HTR-8/SVneo (cell line): ENCODE measurements around the gene SPART.
"Not testable (repeated sequence)": the region's sequence is repeated elsewhere in the genome, so short reads cannot be mapped to it uniquely, and the experiment has no call there.

Experiments used
- DNase-seq: peaks from one replicate; pipeline ENCODE4 v3.0.0; 2011; ENCODE audit warnings: low spot score, mixed read lengths; ENCODE audit not compliant: insufficient read length
- FAIRE-seq: peaks from 2 replicates; lab custom pipeline; 2011; peaks lifted over from hg19 to GRCh38; lab: Jason Lieb, UNC

The SPART gene

DNA sequence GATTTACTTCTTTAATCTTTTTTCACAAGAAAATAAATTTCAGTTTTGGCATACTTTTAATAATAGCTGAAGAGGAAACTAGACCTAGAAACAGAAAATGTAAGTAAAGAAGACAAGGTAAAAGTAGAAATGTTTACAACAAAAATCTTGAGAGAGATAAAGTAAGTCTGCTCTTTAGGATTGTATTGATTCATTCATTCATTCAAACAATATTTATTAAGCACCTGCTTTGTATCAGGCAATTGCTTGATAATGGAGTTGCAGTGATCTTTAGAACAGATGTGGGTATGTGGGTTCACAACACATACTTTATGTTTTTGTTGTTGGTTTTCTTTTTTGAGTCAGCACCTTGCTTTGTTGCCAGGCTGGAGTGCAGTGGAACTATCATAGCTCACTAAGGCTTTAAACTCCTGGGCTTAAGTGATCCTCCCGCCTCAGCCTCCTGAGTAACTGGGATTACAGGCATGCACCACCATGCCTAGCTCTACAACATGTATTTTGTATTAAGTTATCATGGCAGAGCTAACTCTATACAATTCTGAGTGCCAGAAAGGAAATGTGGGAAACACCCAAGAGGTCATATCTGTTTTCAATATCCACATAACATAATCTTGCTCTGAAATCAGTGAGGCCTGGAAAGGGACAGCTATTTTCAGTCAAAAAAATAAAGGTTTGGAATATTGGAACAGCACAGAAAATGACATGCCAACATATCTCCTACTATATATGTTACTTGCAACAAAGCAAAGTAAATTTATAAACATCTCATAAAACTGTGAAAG, 8.8 kb upstream of the SPART start:
- FAIRE-seq: no peak
- DNase-seq: no peak

DNA sequence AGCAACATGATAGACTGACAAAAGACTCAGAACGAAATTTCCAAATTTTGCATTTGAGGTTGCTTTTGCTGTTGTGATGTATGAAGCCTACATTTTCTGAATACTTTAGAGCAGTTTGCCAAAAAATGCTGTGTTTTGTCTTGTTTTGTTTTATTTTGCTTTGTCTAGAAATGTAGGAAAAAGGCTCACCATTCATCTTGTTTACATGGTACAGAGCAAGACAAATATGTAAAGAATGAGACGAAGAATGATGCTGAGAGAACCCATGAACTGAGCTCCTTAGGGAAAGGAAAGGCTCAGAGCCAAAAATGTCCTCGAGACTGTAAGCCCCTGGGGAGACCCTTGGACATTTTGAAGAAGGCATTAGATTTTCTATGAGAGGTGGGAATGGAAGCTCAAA, 6.8 kb upstream of the SPART start:
- no peak for DNase-seq
- FAIRE-seq: no peak

DNA sequence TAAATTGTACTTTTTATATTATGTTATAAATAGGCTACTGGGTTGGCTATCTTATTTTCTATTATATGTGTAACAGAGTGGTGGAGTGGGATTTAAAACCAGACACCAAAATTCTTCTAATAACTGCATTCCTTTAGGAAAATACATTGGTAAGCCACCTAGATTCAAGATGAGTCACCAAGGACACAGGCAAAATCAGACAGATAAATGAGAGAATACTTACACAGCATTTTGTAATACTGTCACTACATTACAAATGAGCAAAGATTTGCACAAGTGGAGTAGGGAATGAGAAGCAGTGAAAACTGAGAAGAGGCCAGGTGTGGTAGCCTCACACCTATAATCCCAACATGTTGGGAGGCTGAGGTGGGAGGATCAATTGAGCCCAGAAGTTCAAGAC, 6.2 kb upstream of the SPART start:
- FAIRE-seq: no peak
- no peak for DNase-seq

DNA sequence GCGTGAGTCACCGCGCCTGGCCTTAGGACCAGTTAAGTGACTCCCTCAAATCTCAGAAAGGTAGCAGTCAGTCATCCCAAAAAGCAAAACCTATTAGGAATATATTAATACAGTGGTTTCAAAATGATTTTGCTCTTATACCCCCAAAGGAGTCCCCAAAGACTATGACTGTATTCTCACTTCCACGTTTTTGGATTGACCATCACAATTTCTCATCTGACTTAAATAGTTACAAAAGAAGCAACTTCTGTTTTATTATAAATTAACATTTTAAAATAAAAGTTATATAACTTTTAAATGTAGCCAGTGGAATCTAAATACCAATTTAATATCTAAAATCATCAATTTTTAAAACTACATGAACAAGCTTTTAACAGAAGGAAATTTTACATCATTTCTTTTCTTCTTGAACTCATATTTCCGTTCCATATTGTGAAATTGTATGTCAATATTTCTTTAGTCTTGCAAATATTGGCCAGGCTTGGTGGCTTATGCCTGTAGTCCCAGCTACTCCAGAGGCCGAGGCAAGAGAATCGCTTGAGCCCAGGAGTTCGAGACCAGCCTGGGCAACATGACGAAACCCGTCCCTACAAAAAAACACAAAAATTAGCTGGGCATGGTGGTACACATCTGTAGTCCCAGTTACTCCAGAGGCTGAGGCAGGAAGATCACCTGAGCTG, 1.5 kb upstream of the SPART start:
- FAIRE-seq (no peak), DNase-seq (no peak)

DNA sequence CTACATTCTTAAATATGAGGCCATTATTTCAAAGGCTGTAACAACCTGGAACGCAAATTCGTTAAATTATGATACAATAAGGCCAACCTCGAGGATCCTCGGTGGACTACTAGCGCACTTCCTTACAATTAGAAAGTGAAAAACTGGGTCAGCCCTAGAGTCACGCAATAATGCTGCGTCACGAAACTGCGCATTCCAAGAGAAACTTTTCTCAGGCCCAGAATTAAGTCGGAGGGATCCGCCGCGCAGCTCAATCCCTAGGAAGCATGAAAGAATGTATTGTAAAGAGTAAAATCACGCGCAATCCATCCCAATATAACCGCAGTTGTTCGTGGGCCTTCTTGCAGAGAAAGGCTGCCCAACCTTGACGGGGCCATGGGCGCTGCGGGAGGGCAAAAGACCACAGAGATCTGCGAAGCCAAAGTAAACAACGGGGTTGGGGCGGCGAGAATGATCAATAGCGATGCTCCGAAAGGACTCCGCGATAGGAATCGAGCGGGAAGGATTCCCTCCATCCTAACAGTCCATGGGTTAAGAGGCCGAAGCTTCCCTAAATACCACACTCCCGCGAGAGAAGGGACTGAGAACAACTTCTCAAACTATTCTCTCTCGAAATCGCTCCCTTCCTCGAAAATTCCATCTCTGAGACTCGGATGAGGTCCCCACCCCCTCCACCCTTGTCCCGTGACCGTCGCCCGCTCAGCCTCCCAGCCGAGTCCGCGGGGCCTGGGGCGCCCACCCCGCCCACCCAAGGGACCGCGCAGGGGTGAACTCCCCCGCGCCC, 564 bp downstream of the SPART start:
- FAIRE-seq (no peak), DNase-seq (peak; percentile 27)

DNA sequence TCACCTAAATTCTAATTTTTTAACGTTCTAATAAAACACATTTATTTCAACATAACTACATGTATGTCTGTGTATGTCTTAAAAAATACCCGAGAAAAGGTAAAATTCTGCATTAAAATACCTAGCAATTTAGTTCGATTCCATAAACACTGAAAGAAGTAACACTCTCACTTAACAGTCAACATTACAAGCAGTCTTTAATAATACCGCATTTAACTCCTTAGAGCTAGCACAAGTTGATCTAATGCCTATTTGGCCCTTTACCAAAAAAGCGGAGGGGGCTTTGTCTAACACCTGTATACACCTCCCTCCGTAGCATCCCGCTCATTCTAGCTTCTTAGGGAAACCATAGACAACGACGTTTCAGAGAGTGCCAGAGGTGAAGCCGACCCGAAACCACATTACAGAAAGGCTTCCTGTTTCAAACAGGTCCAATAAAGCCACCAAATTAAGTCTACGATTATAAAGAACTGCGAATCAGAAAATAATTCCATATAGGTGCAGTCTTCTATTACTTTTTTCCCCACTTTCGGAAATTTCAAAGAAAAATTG, 1.2 kb downstream of the SPART start:
- FAIRE-seq (no peak), DNase-seq (no peak)

DNA sequence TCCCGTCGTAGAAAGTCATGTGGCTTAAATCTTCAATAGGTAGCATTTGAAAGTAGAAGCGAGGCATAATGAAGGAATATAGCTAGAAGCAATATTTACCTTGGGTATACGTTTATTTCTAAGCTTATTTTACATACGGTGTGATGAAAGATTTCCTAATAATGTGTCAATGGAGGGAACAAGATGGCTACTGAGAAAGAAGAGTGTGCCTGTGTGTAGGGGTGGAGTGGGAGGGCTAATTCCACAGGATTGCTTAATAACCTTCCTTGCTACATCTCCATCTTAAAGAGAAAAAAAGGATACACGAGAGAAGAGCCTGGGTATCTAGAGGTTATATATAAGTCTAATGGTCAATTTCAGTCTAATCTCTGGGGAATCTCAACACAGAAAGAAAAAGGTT, 2.0 kb downstream of the SPART start:
- DNase-seq (no peak), FAIRE-seq (no peak)

DNA sequence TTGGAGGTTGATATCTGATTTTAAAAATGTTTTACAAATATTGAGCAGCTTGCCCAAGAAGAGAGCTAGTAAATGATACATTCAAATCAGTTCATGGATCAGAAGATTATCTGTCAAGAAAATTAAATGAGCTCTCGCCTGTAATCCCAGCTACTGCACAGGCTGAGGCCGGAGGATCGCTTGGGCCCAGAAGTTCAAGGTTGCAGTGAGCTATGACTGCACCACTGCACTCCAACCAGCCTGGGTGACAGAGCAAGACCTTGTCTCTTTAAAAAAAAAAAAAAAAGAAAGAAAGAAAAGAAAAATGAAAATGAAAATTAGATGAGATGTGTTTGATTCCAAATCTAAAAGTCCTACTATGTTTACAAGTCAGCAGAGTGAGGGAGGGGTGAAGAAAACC, 2.4 kb downstream of the SPART start:
- DNase-seq: no peak
- no peak for FAIRE-seq

DNA sequence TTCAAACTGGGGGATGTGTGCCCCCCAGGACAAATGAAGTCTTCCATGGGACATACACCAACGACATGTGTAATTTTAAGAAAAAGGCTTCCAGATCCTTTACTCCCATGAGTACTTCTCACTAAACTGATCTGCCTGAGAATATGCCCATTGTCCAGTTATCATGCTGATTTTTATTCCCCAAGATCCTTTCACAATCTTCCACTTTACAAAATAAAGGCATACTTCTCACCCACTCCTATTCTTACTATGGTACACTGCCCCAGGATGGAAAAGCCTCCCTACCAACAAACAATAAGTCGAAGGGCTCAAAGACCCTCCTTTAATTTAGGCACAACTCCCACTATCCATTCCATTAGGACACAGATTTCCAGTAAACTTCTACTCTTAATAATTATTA, 3.5 kb downstream of the SPART start:
- DNase-seq (no peak), FAIRE-seq (no peak)

DNA sequence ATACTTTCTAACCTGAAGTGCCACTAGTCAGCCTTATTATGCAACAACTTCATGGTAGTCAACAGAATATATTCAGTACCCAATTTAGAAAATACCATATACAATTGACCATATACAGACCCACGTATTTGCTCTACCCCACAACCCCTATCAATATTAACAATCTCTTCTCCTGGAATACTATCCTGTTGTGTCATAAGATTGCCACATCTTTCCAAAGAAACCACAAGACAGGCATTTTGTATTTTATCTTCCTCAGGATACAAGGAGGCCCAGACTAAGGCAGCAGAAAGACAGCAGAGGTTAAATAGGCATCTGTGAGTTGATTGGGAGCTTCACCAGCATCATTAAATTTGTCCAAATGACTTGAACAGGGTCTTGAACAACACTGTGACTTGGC, 4.5 kb downstream of the SPART start:
- DNase-seq (peak; percentile 7), FAIRE-seq (no peak)

DNA sequence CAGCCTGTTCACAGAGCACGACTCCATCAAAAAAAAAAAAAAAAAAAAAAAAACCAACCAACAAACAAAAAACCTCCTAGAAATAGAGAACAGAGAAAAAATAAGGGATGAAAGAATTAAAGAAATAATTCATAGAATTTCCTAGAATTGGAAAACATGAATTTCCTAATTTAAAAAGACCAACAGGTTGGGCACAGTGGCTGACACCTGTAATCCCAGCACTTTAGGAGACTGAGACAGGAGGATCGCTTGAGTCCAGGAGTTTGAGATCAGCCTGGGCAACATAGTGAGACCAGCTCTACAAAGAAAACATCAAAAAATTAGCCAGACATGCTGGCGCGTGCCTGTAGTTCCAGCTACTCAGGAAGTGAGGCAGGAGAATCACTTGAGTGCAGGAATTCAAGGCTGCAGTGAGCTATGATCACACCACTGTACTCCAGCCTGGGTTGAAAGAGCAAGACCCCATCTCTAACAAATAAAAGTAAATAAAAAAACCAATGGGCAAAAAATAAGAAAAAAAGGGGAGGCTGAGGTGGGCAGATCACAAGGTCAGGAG, 6.5 kb downstream of the SPART start:
- DNase-seq (no peak), FAIRE-seq (no peak)

DNA sequence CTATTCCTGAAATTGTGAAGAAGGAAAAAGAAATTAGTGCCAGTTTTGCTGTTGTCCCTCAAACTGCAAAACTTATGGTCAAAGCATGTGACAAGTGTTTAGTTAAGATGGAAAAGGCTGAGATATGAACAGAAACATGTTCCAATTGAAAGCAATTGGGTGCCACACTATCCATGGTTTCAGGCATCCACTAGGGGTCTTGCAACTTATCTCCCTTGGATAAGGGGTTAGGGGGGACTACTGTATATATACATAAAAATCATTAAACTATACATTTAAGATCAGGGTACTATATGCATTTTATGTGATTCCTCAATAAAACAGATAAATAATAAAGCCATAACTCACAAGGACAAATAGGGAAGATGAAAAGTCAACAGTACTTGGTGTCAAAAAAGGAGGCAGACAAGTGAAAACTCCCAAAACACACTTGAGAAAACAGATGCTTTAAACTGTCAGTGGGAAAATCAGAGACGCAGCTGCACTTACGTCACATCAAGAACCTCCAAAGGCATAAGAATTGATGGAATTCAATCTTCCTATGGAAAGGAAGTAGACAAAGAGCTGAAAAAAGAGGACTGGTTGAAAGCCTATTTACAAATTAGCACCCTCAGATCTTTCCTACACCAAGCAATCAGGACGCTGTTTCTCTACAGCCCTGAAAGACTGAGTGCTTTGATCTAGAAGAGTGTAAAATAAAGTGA, 8.1 kb downstream of the SPART start:
- no peak for FAIRE-seq

DNA sequence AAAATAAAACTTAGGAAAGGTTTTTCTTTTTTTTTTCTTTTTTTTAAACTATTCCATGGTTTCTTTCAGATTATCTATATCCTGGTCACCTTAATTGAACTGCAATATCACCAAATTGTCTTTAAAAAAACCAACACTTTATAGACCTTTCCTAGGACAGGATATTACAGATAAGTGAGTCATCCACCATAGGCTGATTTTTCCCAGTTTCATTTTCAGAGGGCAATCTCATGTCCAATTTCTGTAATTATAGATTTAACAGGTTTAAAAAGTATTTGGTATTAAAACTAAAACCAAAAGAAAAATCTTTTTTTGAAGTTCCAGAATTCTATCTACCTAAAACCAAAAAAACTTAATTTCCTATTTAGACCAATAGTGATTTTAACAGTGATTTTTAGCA, 13.2 kb downstream of the SPART start:
- no peak for FAIRE-seq
- peak; percentile 10 for DNase-seq

More for the DNA sequence above, 8.1 kb downstream of the SPART start:
- DNase-seq: no peak

DNA sequence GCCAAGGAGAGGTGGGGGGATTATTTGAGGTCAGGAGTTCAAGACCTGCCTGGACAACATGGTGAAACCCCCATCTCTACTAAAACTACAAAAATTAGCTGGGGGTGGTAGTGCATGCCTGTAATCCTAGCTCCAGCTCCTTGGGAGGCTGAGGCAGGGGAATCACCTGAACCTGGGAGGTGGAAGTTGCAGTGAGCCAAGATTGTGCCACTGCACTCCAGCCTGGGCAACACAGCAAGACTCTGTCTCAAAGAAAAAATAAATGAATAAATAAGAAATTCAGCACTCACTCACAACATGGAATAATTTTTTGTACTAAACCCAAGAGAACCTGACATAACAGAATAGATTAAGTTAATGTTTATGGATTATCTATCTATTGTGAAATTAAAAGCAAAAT, 13.9 kb downstream of the SPART start:
- FAIRE-seq: not testable (repeated sequence)

DNA sequence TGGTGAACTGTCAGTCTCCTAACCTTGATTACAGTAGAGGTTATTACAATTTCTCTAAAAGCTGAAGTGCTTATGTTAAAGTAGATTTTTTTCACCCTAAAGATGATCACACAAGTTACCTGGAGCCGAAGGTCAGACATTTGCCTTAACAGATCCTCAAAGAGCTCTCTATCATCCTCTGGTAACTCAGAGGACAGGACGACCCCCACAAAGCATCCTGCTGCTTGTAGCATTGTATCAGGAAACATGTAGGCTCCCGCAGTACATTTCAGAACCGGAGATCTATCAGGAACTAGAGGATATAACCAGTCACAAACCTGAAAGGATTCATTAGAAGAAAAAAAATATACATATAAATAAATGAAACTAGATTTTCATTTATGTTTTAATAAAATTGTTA, 14.9 kb downstream of the SPART start:
- DNase-seq (no peak), FAIRE-seq (no peak)

More for the DNA sequence above, 13.9 kb downstream of the SPART start:
- not testable (repeated sequence) for DNase-seq

DNA sequence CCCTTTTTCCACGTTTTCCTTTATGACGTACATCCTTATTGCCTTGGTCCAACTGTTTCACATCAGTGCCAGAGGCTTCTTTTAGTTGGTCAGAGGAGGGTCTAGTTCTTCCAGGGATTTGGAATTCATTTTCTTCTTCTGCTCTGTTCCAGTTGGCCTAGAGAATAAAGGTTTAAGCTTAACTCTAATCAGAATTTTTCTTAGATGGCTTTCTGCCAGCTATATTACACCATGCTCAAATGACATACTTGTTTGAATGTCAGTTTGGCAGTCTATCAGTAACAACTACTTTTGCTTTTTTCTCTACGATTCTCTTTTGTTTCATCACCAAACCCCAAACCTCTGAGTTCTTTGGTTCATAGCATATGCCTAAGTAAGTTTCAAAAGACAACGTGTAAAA, 16.8 kb downstream of the SPART start:
- FAIRE-seq: no peak

DNA sequence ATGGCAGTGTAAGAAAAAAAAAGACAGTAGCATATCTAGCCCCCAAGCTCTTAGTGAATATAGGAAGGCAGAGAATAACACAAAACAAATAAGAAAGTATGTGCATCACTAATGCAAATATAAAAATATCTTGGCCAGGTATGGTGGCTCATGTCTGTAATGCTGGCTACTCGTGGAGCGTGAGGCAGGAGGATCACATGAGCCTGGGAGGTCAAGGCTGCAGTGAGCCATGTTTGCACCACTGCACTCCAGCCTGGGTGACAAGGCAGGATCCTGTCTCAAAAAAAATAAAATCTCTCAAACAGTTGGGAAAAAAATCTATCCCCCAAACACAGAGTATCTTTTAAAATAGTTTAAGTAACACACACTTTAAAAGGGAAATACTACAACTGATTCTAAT, 17.4 kb downstream of the SPART start:
- DNase-seq (no peak), FAIRE-seq (no peak)

More for the DNA sequence above, 16.8 kb downstream of the SPART start:
- no peak for DNase-seq

DNA sequence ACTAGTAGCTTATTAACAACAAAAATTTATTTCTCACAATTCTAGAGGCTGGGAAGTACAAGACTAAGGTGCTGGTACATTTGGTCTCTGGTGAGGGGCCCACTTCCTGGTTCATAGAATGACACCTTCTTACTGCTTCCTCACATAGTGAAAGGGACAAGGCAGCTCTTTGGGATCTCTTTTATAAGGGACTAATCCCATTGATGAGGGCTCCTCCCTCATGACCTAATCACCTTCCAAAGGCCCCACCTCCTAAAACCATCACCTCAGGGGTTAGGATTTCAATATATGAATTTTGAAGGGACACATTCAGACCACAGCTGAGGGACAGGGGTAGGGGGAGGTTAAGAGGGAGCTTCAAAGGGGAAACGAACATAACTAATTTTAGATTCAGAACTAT, 20.3 kb downstream of the SPART start:
- FAIRE-seq: no peak
- DNase-seq: no peak

DNA sequence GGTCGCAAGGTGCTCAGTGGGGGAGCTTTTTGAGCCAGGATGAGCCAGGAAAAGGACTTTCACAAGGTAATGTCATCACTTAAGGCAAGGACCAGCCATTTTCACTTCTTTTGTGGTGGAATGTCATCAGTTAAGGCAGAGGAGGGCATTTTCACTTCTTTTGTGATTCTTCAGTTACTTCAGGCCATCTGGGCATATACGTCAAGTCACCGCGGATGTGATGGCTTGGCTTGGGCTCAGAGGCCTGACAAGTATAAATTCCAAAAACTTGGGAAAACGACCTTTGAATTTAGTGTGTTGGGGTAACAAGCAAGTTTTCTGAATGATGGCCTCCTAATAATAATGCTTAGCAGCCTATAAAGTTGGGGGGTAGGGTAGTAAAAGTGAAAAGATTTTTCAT, 21.3 kb downstream of the SPART start:
- not testable (repeated sequence) for FAIRE-seq, DNase-seq
